HG03565 (cell line): ENCODE measurements around the gene C9orf57.
"Not testable (repeated sequence)": the region's sequence is repeated elsewhere in the genome, so short reads cannot be mapped to it uniquely, and the experiment has no call there.

Experiments
- ATAC-seq: cut with Tn5 transposase; IDR thresholded peaks from one replicate; pipeline ENCODE4 v1.9.1; 2021; ENCODE audit warnings: mild to moderate bottlenecking, moderate library complexity; ENCODE audit not compliant: unreplicated experiment

The C9orf57 gene

DNA sequence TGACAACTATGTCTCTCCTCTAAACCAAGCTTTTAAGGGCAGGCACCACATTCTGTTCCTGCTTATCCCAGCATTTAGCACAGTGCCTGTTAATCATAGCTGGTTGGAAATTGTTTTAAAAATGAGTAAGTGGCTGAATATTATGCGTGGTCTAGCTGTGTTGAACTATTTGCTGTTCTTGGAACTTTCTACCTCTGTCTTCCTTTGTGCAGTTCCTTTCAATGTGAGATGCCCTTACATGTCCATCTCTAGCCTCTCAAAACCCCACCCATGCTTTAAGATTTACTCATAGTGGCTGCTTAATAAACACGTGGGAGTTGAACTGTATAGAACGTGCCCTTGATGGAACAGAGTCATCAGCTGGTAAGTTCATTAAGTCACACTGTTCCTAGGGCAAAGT is 34.5 kb downstream of the C9orf57 start:
- ATAC-seq, result no peak

DNA sequence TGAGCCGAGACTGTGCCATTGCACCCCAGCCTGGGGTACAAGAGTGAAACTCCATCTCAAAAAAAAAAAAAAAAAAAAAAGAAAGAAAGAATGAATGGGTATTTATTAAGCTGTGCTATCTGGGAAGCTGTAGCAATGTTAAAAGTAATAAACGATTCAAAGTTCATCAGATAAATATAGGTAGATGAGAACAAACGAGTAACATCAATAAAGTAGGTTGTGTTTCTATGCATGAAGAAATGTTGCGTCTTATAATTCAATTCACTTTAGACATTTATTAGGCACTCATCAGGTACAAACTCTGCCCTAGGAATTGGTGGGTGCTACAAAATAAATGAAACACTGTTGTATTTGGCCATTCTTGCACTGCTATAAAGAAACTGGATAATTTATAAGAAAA is 36.8 kb downstream of the C9orf57 start:
- ATAC-seq, result no peak

DNA sequence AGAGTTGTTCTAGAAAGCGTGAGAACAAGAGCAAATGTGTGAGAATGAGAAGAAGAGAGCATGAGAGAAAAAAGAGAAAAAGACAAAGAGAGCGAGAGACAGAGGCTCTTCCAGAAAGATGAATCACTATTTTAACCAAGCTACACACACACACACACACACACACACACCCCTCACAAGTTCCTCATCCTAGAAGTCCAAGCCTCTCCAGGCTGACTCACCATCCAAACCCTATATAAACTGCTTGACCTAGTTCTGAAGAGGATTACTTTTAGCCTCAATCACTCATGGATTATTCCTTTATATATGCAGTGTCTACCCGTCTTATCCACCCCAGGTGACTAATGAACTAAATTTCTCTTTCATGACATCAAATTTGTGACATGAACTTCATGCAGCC is 37.6 kb downstream of the C9orf57 start:
- ATAC-seq, result no peak

DNA sequence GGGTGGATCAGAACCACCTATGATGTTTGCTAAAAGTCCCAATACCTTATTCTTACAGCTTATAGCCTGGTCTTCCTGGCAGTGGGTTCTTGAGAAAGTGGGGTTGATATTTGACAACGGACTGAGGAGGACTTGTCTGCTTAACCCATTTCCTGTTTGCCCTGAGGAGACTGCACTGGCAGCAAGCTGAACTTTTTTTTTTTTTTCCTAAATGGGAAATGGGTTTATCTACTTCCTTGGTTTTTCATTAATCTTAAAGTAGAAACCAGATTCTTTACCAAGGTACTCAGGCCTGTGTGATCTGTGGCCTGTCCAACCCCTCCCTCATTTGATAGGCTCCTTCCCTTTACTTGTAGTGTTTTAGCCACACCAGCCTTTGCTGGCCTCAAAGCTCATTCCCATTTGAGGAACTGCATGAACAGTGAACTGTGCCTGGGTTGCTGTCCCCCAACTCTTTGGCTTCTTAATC is 47.1 kb downstream of the C9orf57 start:
- no peak for ATAC-seq

- no peak for ATAC-seq
These were observed 47.8 kb downstream of the C9orf57 start for GRCh38 chr9:72012646-72013045.

DNA sequence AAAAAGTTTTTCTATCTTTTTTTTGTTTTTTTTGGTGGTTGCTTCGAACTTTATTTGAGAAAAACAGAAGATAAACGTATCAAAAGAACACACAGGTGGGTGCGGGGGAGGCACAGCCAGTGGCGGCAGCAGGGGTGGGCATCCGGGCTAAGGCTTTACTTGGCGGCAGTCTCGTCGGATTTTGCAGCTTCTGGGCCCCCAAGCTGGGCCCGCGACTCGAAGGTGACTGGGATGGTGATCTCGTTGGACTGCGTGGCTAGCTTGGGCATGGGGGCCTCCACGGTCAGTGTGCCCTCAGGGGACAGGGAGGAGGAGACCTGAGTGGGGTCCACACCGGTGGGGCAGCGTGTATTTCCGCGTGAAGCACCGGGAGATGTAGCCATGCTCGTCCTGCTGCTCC is 52.7 kb downstream of the C9orf57 start:
- not testable (repeated sequence) for ATAC-seq

DNA sequence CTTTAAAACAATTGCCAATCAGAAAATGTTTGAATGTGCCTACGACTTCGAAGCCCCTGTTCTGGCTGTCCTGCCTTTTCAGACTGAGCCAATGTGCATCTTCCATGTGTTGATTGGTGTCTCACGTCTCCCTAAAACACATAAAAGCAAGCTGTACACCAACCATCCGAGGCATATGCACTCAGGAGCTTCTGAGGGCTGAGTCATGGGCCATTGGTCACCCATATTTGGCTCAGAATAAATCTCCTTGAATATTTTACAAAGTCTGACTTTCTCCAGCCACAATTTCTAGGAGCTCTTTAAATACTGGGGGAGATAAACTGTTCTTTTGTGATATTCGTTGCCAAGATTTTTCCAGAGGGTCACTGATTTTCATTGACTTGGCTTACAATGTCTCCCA is 53.9 kb downstream of the C9orf57 start:
- ATAC-seq, result no peak

- no peak for ATAC-seq
These were observed 55.0 kb downstream of the C9orf57 start for GRCh38 chr9:72005451-72005850.
